GM21529 (cell line): ENCODE data around the gene UNC13C.

Experiments
- ATAC-seq: cut with Tn5 transposase; IDR thresholded peaks from one replicate; pipeline ENCODE4 v1.9.1; 2021; ENCODE audit not compliant: unreplicated experiment

Gene UNC13C

DNA sequence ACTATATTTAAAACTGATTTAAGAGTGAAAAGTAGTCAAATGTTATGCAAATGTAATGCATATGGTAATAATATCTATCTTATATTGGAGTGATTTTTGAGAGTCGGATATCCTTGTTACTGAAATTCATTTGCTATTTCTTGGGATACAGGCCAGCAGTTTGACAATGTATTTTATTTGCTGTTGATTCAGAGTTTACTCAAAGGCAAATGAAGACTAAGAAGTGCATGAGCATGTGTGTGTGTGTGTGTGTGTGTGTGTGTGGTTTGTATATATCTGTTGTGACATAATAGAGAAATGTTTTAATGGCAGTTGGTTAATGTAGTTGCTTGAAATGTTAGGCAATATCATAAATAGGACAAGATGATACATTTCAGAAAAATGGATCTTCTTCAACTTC lies 39.0 kb downstream of the UNC13C start:
- no peak for ATAC-seq

DNA sequence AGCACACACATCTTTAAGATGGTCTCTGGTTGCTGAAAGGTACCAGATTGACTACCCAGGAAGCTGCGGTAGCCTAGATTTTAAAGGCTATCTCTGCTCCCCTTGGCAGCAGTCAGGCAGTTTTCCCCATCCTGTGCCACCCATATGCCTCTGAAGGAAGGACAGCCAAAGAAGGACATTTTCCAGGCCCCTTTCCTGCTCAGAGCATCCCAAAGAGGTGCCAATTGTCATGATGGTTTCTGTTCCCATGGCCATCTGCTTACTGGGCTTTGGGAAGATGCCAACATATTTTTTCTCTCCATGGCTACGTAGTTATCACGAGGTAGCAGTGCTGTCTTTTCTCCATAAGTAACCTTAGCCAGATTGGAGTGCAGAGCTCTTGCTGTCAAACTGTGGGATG lies 39.7 kb downstream of the UNC13C start:
- no peak for ATAC-seq

DNA sequence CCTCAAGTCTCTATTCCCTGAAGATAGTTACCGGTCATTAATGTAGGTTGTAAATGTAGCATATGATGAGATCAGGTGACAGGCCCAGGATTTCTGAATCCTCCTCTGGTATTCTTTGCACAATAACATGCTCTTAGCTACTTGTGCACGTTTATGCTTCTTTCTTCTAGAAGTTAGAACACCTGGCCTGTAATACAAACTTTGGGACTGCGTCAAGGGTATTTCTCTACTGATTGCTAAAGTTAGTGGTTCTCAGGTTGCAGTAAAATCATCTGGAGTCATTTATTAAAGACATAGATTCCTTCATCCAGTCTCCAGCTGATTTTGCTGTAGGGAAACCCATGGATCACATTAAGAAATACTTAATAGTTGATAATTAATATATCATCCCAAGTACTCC lies 48.0 kb downstream of the UNC13C start:
- no peak for ATAC-seq

DNA sequence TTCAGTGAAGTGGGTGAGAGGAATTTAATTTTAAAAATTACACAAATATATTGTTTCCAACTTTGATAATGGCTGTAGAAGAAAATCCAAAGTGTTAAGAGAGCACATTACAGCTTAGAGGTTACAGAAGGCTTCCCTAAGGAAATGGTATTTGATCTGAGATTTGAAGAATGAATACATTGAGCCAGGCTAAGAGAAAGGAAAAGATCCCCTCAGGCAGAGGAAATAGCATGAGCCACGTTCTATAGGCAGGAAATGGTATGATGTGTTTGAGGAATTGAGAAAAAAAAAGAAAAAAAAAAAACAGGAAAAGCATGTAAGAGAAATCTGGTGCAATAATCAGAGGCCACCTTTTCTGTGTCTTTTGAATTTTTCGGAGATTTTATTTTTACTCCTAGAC lies 48.6 kb downstream of the UNC13C start:
- no peak for ATAC-seq

DNA sequence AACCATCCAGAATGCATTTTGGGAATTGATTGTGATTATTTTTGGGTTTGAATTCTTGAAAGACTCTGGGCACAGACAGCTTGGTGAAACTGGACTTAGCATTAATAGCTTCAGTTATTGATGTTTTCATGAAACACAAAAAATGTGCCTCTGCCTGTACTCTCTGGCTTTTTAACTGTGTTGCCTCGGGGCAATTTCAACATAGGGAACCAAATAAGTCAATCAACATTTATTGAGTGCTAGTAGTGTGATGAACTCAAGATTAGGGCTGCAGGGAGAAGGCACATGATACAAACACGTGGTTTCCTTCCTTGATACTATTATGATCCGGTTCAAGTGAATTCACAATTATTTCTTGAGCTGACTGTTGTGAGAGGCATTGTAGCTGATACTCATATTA lies 50.8 kb downstream of the UNC13C start:
- no peak for ATAC-seq

DNA sequence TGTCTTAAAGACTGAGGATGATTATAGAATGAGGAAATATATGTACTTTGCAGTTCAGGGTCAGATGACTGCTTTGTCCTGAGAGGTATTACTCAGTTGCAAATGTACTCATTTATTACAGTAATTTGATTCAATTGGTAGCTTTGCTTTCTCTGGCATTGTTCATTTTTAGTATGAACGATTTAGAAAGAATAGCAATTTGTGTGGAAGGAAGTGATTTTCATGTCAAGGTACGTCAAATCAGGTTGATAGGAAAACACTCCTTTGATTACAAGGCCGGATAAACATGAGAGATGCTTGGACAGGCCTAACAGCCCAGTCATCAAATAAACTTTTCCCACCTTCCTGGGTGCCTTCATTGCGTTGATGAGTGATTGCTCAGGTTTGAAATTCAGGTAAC lies 53.8 kb downstream of the UNC13C start:
- ATAC-seq, result no peak

DNA sequence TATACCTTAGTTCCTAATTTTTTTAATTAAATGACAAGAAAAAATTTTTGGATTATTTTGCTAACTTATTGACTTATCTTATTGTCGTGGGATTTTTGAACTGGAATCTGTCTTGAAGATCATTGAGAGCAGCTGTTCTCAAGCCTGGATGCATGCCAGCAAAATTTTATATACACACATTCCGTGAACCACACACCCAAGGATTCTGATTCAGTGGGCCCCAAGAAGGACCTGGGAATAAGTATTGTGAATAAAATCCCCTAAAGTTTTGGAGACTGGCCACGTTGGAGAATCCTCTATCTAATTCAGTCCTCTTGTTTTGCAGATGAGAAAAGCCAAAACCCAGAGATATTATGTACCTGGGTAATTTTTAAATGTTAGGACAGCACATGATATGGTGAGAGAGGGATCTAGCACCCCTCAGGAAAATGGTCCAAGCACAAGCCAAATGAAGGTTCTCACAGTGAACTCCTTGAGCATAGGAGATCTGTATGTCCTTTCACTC lies 55.2 kb downstream of the UNC13C start:
- no peak for ATAC-seq

DNA sequence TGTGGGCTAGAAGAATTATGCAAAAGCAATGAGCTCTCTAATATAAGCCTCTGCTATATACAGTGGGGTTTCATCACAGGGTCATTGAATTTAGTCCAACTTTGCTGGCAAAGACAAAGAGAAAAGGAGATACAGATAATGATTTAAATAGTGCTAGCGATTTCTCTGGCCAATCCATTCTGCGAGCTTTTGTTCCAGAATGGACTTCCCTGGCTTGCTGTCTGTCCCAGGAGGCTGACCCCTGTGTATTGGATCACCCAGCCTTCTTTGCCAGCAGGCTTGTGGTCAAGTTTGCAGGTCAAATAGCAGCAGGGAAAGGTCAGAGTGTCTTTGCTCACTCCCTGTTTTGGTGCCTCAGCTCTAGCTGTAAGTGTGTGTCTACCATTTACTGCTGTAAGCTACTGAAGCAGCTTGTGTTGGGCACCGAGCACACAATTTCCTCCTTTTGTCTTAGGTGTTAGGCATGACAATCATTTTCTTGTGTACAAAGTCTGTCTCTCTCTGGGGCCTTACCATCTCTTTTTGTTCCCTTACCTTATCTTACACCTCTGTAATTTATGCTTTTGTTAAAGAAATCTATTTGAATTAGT lies 55.7 kb downstream of the UNC13C start:
- ATAC-seq, result no peak

DNA sequence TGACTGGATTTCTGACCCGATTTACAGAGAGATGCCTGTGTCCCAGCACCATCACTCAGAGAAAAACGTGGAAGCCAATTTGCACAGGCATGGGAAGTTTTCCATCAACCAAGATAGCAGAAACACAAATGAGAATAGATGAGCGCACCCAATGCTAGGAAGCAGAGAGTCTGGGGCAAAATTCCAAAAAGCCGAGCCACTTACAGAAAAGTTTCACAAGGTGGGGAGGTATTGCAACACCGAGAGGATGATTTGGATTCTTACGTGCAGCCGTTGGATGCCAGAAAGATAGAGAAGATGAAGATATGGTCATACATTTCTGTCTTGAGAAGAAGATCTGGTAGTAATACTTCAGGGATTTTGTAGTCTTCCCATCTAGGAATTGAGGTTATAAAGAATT lies 57.4 kb downstream of the UNC13C start:
- ATAC-seq, result no peak

DNA sequence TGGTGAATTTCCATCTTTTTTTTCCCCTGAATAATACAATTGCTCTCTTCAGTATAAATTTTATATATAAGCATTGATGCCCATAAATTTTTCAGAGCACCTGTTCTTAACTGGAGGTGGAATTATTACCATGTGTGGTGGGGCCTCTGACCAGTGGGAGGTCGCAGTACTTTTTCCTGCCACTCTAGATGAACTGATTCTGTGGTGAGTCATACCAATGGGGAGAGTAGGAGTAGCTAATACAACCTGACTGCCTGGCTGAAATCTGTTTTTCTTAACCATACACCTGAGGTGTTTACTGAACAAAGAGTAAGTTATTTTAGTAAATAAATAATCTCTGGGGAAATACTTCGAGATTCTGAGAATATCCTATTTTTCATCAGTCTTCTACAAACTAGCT lies 67.2 kb downstream of the UNC13C start:
- ATAC-seq, result no peak

DNA sequence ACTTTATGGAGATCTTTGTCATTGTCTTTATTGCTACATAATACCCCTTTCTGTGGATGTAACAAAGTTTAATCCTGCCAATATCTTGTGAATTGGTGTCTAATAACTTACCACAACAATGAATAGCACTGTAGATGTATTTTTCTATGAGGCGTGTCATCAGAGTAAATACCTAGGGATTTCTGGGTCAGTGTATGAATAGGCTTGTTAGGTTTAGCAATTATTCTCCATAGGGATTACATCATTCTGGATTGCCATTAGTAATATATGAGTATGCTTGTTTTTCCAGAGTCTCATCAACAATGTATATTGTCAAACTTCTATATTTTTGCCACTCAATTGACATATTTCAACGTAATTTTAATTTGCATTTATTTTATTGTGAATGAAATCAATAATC lies 67.9 kb downstream of the UNC13C start:
- ATAC-seq, result no peak

DNA sequence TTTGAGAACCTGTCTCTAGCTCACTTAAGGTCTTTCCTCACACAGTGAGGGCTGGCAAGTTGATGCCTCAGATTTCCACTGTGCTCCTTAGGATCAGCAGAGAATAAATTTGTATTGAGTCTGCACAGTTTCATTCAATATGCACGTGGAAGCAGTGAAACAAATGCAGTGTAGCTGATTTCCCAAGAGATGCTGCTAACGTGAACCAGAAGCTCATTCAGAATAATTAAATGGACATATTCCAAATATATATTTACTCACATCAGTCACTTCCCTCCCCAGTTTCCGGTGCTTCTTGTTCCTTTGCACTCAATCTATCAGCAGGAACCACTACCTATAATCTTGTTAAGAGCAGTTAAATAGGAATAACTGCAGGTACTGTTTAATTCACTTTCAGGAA lies 86.1 kb downstream of the UNC13C start:
- no peak for ATAC-seq

DNA sequence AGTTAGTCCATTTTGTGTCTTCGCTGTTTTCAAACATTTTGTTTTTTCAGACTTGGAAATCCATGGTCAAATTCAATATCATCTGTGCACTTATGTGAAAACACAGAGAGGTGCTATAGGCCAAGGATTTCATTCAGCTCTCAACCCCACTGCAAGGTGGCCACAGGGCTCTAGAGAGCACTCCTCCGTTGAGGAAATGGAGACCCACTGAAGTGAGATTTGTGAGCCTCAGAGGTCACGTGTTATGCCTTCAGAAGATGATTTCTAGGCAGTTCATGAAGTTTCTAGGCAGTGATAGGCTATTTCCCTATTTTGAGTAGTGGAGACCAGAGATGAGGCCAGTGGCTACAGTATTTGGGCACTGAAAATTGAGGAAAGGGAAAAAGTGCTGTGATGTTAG lies 88.2 kb downstream of the UNC13C start:
- ATAC-seq, result no peak

DNA sequence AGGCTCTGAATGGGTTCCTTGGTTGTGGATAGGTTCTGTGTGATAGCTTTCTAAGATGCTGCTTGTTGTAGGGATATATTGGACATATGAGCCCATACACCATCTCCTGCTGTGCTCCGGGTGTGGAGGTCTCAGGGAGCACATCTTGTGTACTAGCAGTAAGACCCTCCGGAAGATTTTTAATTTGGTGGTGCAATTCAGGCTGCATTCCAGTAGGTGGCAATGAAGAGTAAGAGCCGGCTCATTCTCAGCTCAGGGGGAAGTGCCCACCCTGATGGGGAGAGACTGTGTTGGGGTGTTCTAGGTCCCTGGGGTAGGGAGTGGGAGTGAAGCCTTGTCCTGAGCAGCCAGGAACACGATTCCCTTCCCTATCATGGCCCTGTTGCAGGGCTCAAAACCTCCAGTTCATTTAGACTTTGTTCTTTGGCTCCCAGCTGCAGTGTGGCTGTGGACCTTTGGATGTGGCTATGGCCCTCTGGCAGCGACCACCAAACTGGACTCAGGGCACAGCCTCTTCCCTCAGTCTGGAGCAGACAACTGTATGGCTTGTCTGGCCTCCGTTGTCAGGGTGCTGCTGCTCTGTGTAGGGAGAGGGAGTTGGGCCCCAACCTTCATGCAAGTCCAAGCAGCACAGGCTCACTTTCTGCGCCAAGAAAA lies 104.7 kb downstream of the UNC13C start:
- no peak for ATAC-seq

DNA sequence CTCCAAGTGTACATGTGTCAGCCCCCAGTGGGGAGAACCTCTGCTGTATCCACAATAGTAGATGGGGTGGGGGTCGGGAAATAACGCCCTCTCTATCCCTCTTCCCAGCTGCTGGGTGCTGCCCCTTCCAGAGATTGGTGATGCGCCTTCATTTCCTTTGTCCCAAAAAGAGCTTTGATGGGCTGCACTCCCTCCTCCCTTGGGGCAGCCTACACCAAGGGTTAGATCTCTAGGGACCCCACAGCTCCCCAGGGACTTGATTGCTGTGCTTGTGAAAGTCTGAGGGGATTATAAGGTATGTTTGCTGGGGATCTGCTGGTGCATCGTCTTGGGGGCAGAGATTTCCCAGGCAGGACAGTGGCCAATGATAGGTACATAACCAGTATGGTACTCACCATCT lies 105.3 kb downstream of the UNC13C start:
- ATAC-seq, result no peak

DNA sequence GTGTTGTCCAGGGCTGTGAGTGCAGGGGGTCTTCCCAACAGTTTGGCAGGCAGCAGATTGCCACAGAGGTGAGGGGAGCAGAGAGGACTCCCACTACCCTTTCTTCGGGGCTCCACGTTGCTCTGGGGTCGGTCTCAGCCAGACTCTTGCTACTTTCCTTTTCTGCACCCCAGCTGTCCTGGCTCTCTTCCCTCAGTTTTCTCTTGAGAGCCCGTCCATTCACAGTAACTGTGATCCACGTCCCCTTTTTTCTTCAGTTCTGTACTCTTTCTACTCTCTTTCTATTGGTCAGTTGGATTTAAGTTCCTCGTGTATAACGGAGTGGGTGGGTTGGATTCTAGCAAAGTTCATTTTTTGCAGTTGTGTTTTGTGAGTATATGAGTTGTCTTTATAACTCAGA lies 105.8 kb downstream of the UNC13C start:
- no peak for ATAC-seq

DNA sequence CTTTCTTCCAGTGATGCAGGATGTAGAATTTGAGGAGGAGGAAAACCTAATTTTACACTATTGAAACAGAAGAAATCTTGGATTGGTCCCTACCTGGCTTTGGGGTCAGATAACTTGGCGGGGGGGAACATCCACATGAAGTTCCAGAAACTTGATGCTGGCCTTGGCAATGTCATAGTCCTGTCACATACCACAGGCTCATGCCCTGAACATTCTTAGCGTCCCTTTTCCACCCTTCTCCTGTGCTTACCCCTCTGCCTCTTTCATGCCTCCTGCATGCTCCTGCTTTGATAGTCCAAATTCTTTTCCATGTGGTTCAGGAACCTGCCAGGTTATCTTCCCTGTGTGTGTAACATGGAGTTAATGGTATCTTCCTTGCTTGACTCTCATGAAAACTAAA lies 110.6 kb downstream of the UNC13C start:
- ATAC-seq, result no peak

DNA sequence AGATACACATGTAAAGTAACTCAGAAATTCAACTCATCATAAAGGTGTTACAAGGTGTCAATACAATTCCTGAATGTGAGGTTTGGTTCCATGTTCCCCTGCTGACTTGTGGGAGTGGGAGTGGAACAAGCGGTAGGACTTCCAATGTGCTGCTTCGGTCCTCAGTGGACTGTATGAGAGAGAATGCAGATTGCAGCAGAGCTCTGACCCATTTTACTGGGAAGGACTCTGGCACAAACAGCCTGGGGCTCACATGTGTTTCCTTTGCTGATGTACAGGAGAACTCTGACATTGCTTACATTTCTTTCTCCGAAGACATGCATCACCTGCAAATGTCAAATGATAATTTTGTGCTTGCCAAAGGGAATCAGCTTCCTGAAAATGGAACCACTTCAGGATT lies 111.5 kb downstream of the UNC13C start:
- ATAC-seq, result no peak

DNA sequence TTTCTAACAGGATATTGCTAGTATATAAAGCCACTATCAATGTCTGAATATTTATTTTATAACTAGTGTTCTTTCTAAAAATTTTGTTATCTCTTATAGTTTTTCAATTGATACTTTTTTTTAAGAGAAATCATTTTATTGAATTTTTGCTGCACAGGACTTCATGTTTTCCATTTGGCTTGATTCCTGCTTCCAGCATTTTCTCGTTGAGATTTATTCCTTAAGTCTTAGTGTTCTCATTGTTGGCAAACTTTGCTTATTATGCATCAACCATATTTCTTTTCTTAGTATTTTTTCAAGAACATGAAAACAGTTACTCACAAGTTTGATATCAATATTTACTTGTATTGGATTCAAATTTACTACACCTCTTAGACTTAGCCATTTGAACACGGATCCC lies 113.4 kb downstream of the UNC13C start:
- no peak for ATAC-seq

DNA sequence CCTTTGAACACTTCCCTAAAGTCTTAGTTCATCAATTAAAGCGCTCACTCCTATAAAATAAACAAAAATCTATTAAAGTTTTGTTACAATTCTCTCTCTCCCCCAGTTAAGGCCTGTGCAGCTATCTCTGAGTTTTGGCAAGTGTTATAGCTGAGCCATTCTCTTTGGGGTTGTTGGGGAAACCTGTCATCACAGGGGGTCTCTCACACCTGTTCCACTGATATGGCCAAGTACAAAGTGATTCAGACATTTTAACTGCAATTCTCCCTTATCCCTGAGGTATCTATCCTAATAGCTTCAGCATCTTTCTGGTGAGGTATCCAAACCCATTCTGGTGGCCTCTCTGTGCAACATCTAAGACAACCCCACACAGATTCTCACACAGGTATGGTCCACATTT lies 116.4 kb downstream of the UNC13C start:
- no peak for ATAC-seq

DNA sequence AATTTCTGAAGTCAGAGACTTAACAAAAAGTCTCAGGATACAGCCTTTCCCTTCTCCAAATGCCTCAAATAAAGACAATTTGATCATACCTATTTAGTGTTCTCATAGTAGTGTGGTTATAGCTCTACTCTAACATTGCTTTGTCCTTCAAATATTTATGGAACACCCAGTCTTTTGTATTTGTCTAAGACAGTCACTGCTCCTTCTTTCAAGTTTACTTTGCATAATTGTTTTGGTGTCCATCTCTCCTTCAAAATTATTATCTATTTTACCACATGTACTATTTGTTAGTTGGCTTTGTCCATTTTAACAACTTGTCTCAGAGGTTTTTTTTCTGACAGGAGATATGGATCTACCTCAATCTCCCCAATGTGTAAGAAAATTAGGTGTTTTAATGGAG lies 118.8 kb downstream of the UNC13C start:
- no peak for ATAC-seq

DNA sequence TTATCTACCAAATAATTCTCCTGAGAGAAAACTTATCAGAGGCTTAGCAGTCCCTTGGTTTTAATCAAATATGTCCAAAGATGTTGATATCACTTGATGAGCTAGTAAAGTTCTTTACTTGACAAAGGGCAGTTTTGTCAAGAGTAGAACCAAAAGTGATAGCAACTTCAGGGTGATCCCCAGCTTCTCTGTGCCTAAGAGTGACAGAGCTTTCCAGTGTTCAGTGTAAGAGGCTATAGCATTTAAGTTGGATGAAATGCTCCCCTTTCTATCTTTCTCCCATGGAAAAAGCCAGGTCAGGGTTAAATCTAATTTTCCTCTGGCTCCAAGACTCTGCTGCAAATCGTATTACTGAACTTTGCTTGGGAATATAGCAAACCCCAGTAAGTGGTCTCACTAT lies 120.8 kb downstream of the UNC13C start:
- no peak for ATAC-seq

DNA sequence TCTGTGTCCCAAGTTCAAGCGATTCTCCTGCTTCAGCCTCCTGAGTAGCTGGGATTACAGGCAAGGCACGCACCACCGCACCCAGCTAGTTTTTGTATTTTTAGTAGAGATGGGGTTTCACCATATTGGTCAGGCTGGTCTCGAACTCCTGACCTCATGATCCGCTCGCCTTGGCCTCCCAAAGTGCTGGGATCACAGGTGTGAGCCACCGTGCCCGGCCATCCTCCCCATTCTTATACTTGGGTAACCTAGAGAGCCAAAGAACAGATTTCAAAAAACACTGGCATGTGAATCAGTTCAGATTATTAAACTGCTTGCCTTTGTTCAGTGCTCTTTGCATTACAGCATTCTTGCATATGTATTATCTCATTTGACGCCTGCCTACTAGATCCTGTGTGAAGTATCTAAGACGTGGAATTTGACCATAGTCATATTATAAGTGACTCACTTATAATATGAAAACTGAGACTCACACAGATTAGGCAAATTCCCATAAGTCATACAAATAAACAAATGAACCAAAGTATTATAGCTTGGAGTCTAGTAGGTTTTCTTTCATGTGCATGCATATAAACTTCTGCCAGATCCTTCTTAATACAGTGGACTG lies 123.5 kb downstream of the UNC13C start:
- no peak for ATAC-seq
